HG03439 (cell line): ENCODE measurements around the gene SPATA46.
"Not testable (repeated sequence)": the region's sequence is repeated elsewhere in the genome, so short reads cannot be mapped to it uniquely, and the experiment has no call there.

Experiments used
- ATAC-seq: cut with Tn5 transposase; IDR thresholded peaks from one replicate; pipeline ENCODE4 v1.9.1; 2021; ENCODE audit warnings: mild to moderate bottlenecking, moderate library complexity; ENCODE audit not compliant: unreplicated experiment

Gene SPATA46

GRCh38 chr1:162359523-162360236 lies 17.0 kb downstream of the SPATA46 start:
- no peak for ATAC-seq

- no peak for ATAC-seq
Observed at GRCh38 chr1:162358928-162359327, 17.7 kb downstream of the SPATA46 start.

GRCh38 chr1:162357681-162358266 lies 18.9 kb downstream of the SPATA46 start:
- no peak for ATAC-seq

GRCh38 chr1:162353702-162354101 lies 23.0 kb downstream of the SPATA46 start:
- ATAC-seq = no peak

GRCh38 chr1:162353078-162353477 lies 23.6 kb downstream of the SPATA46 start:
- ATAC-seq = no peak

GRCh38 chr1:162351874-162352273 lies 24.8 kb downstream of the SPATA46 start:
- not testable (repeated sequence) for ATAC-seq

- no peak for ATAC-seq
Observed at GRCh38 chr1:162351246-162351842, 25.3 kb downstream of the SPATA46 start.

GRCh38 chr1:162349635-162350330 lies 26.9 kb downstream of the SPATA46 start:
- no peak for ATAC-seq

- no peak for ATAC-seq
Observed at GRCh38 chr1:162347281-162347680, 29.4 kb downstream of the SPATA46 start.

- no peak for ATAC-seq
Observed at GRCh38 chr1:162343470-162343869, 33.2 kb downstream of the SPATA46 start.

GRCh38 chr1:162342452-162342983 lies 34.1 kb downstream of the SPATA46 start:
- no peak for ATAC-seq

- no peak for ATAC-seq
Observed at GRCh38 chr1:162336621-162337285, 39.9 kb downstream of the SPATA46 start.

GRCh38 chr1:162335126-162335525 lies 41.5 kb downstream of the SPATA46 start:
- no peak for ATAC-seq

- no peak for ATAC-seq
Observed at GRCh38 chr1:162333991-162334390, 42.7 kb downstream of the SPATA46 start.

GRCh38 chr1:162329826-162330225 lies 46.8 kb downstream of the SPATA46 start:
- ATAC-seq = no peak

GRCh38 chr1:162328512-162328911 lies 48.1 kb downstream of the SPATA46 start:
- no peak for ATAC-seq

- no peak for ATAC-seq
Observed at GRCh38 chr1:162327788-162328165, 48.9 kb downstream of the SPATA46 start.

GRCh38 chr1:162327144-162327787 lies 49.4 kb downstream of the SPATA46 start:
- no peak for ATAC-seq

GRCh38 chr1:162326559-162326958 lies 50.1 kb downstream of the SPATA46 start:
- no peak for ATAC-seq

- ATAC-seq = no peak
Observed at GRCh38 chr1:162324396-162324795, 52.3 kb downstream of the SPATA46 start.
